Stimulated activated CD4-positive, alpha-beta T cell treated with anti-CD3 and anti-CD28 coated beads, Interleukin-2, amount 100 ng/mL, for 48 hours (primary cell): ENCODE results near the gene NLN.

Experiments used
- DNase-seq, 2 donors: peaks; one replicate each; pipeline ENCODE4 v3.0.0-alpha.2; 2020

The NLN gene

GRCh38 chr5:65876970-65877369 is 155.0 kb downstream of the NLN start:
- no peak for DNase-seq
